ENCODE results near the gene HAO2. TPM values are rescaled to one million over a fixed set of nuclear protein-coding genes. Genes with fewer than 3 reads are reported as not detected.

The HAO2 gene
- total and polyA plus RNA-seq, 10 donors: 0.10 to 0.25 (median 0.12) TPM; not detected in 7

DNA sequence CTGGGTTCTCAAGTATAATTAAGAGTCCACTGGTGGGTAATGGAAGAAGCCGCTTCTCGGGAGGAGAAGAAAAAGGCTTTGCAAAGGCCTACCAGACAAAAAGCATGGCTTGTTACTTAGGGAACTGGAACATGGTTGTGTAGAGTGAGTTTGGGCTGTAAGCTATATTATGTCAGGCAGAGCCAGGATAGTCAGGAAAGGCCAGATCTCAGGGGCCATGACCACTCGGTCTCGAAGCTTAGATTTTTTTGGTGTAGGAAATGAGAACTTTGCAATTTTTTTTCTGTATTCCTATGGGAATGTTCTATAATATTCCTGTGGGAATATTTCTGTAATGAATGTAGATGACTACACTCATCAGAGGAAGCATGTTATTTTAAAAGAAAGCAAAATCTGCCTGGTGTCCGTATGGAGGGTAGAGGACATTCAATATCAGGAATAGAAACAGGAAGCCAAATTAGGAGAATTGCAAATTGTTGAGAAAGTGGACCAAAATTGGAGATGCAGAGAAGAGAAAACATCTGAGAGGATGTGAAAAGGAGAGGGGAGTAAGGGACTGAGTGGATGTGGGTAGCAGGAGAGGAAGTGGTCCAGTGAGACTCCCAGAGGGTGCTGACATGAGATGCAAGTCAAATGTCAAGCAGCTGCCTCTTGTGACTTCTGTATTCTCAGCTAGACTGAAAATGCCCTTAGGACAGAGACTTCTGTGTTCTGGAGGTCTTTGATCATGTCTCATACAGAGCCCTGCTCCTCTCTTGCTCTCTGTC lies 45.2 kb upstream of the HAO2 start:
- H3K27ac ChIP-seq: peak overlapping the region in 1 of 8 donors; percentile 35
- peaks cover 2 to 18% (median 13%) of the 10 kb centered on the region in 6 donors for H3K4me1 ChIP-seq
- H3K36me3 ChIP-seq: no peaks in the 10 kb centered on the region
- no peaks in the 10 kb centered on the region for H3K9me3 ChIP-seq
- 73 to 85% (median 78%) methylated on average over 5 of the region's 5 CpGs for WGBS, 5 donors
- peaks cover 0 to 16% (median 0%) of the 10 kb centered on the region in 7 donors for H3K27me3 ChIP-seq (replicated peaks in 1 of 7)
- intact Hi-C loops (cut with DNase I; ENCODE audit: low total_unique reads): no loop called here
- DNase-seq: no peak
- TF ChIP-seq POLR2A (IDR thresholded peaks at IDR 0.05) (no peak), CTCF (IDR thresholded peaks at IDR 0.05 in 8 of 11, conservative IDR thresholded peaks at IDR 0.05 in 3 of 11) (no peak), POLR2AphosphoS5 (IDR thresholded peaks at IDR 0.05) (no peak)
- no peak overlapping the region for H3K4me3 ChIP-seq

GRCh38 chr1:119324198-119324597 lies 44.4 kb upstream of the HAO2 start:
- no peak for TF ChIP-seq CTCF (IDR thresholded peaks at IDR 0.05 in 8 of 11, conservative IDR thresholded peaks at IDR 0.05 in 3 of 11)
- intact Hi-C loops (cut with DNase I; ENCODE audit: low total_unique reads): no loop called here
- no peak overlapping the region for H3K4me3 ChIP-seq
- no peak for DNase-seq
- H3K36me3 ChIP-seq: no peaks in the 10 kb centered on the region
- peaks cover 2 to 18% (median 13%) of the 10 kb centered on the region in 6 donors for H3K4me1 ChIP-seq
- WGBS, 5 donors: 46 to 61% (median 54%) methylated on average over 1 of the region's 1 CpG
- H3K27me3 ChIP-seq (replicated peaks in 1 of 7): peaks cover 0 to 16% (median 0%) of the 10 kb centered on the region in 7 donors
- no peaks in the 10 kb centered on the region for H3K9me3 ChIP-seq
- no peak overlapping the region for H3K27ac ChIP-seq

GRCh38 chr1:119326251-119326650 lies 42.3 kb upstream of the HAO2 start:
- peaks cover 0 to 16% (median 0%) of the 10 kb centered on the region in 7 donors for H3K27me3 ChIP-seq (replicated peaks in 1 of 7)
- WGBS, 5 donors: 87 to 98% (median 95%) methylated on average over 7 of the region's 7 CpGs
- no peaks in the 10 kb centered on the region for H3K9me3 ChIP-seq
- intact Hi-C loops (cut with DNase I; ENCODE audit: low total_unique reads): no loop called here
- H3K27ac ChIP-seq: no peak overlapping the region
- TF ChIP-seq POLR2AphosphoS5 (IDR thresholded peaks at IDR 0.05): no peak
- no peak for TF ChIP-seq CTCF (IDR thresholded peaks at IDR 0.05 in 8 of 11, conservative IDR thresholded peaks at IDR 0.05 in 3 of 11)
- no peak for TF ChIP-seq POLR2A (IDR thresholded peaks at IDR 0.05)
- no peaks in the 10 kb centered on the region for H3K36me3 ChIP-seq
- no peak for DNase-seq
- H3K4me1 ChIP-seq: peaks cover 2 to 21% (median 13%) of the 10 kb centered on the region in 6 donors
- H3K4me3 ChIP-seq: no peak overlapping the region

GRCh38 chr1:119327094-119327449 lies 41.5 kb upstream of the HAO2 start:
- DNase-seq: no peak
- no peaks in the 10 kb centered on the region for H3K9me3 ChIP-seq

More at GRCh38 chr1:119327094-119327449, 41.5 kb upstream of the HAO2 start:
- intact Hi-C loops (cut with DNase I; ENCODE audit: low total_unique reads): no loop called here
- Histone ChIP-seq H3K27ac (no peak overlapping the region), H3K36me3 (no peaks in the 10 kb centered on the region), H3K4me3 (peak overlapping the region; percentile 10 to 70 (median 38)), H3K27me3 (replicated peaks in 1 of 7) (peaks cover 0 to 16% (median 0%) of the 10 kb centered on the region in 7 donors), H3K4me1 (peaks cover 2 to 21% (median 13%) of the 10 kb centered on the region in 6 donors)
- 3 to 14% (median 6%) methylated on average over 7 to 18 of the region's 18 CpGs for WGBS, 5 donors
- TF ChIP-seq POLR2A (IDR thresholded peaks at IDR 0.05): no peak
- no peak for TF ChIP-seq POLR2AphosphoS5 (IDR thresholded peaks at IDR 0.05)
- no peak for TF ChIP-seq CTCF (IDR thresholded peaks at IDR 0.05 in 8 of 11, conservative IDR thresholded peaks at IDR 0.05 in 3 of 11)
